ENCODE measurements around the gene GNAL. TPM values are rescaled to one million over a fixed set of nuclear protein-coding genes. Genes with fewer than 3 reads are reported as not detected.

The GNAL gene
- total RNA-seq, 1 experiment from 2014 or later: 1.6 TPM

DNA sequence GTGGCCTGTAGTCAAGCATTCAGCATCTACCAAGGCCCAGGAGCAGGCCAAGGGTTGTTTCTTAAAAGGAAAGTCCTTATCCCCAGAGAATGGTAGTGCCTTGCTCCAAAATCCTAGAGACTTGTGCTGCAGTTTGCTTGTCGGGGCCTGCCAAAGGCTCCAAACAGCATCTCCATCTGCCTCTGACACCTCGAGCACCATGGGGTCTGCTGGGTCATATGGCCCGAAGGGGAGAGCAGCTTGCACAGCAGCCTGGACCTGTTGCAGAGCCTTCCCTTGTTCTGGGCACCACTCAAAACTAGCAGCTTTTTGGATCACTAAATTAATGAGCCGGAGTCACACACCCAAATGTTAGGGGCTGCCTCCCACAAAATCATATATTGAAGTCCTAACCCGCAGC, 35.7 kb downstream of the GNAL start:
- DNase-seq (ENCODE audit: low spot score): no peak

- no peak for DNase-seq (ENCODE audit: low spot score)
Measured at GRCh38 chr18:11726556-11726955, 37.5 kb downstream of the GNAL start.

- DNase-seq (ENCODE audit: low spot score): peak; percentile 28
Measured at GRCh38 chr18:11728249-11728648, 39.2 kb downstream of the GNAL start.

GRCh38 chr18:11729556-11729955, 40.5 kb downstream of the GNAL start:
- no peak for DNase-seq (ENCODE audit: low spot score)

DNA sequence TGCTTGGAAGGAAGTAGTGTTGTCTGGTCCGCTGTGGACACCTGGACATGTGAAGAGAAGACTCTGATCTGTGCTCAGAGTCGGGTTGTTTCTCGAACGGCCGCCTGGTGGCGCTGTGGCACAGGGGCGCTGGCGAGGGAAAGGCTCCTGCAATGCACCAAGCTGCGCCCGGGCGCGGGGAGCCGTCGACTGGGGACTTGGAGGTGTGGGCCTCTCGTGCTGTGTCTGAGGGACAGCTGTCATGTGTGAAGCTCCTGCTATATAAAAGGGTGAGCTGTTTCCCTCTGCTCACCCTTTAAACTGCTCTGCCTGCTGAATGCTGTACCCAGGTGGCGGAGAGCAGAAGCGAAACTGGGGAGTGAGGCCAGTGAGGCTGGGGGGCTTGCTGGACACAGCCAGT, 44.0 kb downstream of the GNAL start:
- DNase-seq (ENCODE audit: low spot score): peak; percentile 46

- no peak for DNase-seq (ENCODE audit: low spot score)
Measured at GRCh38 chr18:11736656-11737055, 47.6 kb downstream of the GNAL start.

GRCh38 chr18:11739893-11740292, 50.8 kb downstream of the GNAL start:
- DNase-seq (ENCODE audit: low spot score): no peak

GRCh38 chr18:11740461-11740860, 51.4 kb downstream of the GNAL start:
- DNase-seq (ENCODE audit: low spot score): no peak

DNA sequence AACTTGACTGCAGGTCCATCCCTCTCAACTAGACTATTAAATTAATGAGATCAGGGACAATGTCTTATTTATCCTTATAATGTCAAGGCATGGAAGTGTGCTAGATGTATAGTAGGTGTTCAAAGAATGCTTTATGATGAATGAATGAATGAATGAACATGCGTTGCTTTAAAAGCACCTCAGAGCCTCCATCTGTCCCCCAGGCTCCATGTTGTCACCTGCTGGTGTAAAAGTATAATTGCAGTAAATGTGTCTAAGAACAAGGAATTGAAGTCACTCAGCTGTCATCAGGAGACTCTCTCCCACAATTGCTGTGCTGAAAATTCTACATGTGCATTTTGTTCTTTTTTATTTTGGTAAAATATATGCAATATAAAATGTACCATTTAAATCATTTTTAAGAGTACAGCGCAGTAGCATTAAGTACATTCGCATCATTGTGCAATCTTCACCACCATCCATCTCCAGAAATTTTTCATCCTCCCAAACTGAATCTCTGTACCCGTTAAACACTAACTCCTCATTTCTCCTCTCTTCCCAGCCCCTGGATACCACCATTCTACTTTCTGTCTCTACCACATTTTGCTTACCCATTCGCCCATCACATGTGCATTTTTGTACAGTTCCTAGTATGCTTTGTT, 52.6 kb downstream of the GNAL start:
- DNase-seq (ENCODE audit: low spot score): peak; percentile 22

DNA sequence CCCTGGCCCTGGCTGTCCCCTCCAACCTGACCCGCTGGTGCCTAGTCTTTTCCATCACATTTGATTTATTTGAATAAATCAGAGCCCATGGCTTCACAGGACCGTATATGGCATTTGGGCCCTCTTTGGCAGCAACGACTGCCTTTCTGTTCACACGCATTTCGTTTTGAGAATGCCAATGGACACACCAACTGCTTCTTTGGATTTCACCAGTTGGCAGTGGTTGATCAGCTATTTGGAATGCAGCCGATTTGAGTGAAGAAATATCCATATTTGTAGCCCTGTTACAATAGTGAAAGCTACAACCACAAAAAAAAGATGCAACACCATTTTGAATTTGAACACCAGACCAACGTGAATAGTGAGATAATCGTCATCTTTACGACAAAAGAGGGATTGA, 56.5 kb downstream of the GNAL start:
- DNase-seq (ENCODE audit: low spot score): no peak

DNA sequence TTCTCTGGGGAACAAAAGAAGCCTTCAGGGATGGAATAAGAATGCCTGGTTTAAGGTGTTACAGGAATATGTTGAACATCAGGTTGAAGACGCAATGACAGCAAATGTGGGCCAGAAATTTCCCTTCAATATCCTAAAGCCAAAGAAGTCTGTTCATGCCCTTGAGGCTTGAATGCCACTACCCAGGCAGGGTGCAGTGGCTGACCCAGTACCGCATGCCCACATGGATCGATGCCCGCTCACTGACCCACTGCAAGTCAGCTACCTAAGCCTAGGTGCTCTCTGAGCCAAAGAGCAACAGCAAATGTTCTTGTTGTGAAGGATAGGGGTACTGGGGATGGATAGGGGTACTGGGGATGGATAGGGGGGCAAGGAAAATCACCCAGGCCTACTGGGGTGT, 58.2 kb downstream of the GNAL start:
- no peak for DNase-seq (ENCODE audit: low spot score)

- DNase-seq (ENCODE audit: low spot score): no peak
Measured at GRCh38 chr18:11747731-11748130, 58.7 kb downstream of the GNAL start.

DNA sequence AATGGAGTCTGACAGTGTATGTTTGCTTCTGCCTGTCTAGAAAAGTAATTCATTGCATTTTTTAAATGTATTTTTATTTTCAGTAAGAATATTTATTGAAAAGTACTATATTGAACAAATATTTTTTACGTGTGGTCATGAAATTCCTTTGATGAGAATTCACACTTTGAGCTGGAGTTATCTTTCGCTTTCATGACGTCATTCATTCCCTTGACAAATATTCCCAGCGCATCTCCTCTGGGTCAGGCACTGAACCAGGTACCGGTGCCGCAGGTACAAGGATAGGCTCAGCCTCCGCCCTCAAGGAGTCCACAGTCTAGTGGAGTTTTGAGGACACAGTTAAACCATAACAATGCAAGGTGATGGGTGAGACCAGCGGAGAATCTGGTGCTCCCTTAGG, 60.2 kb downstream of the GNAL start:
- no peak for DNase-seq (ENCODE audit: low spot score)

DNA sequence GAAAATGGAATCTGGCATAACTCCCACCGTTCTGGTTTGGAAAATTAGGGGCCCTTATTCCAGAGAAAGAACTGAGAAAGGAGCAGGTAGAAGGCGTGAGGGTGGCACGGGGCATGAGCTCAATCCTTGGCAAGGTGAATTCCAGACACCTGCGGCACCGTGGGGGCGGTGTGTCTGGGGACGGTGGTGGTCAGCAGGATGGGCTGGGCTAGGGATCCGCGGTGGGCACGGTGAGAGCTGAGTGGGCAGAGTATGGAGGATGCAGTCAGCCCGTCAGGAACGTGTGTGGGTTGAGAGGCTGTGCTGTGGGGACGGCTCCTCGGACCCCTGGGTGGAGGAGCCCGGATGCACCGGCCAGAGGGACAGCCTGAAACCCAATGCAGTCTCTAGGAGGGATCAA, 61.1 kb downstream of the GNAL start:
- no peak for DNase-seq (ENCODE audit: low spot score)

DNA sequence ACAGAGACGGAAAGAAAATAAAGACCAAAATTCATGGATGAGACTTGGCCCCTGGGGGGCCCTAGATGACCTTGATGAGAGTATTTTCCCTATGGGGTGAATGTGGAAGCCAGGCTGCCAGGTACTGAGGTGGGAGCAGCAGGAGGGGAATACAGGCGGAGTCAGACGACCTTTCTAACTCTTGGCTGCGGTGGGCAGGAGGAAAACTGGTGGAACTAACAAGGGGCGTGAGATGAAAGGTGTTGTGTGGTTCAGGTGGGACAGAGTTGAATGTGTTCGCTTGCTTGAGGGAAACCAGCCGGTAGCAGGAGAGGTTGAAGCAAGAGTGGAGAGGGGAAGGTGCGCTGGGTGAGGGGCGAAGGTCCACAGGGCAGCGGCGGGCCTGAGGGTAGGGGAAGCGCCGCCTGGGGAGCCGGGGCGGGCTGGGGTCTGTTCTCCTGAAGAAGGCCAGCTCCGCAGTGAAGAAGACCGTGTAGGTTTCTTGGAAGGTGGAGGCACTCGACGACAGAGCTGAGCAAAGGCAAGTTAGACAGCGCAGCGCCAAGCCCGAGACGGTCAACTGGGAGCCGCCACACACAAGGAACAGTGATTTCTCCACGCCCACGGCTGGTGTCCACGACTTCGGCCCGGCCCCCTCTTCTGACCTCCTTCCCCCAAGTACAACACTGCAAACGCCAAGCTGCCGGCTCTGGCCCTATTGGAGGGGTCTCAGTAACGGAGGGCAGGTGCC, 61.7 kb downstream of the GNAL start:
- no peak for DNase-seq (ENCODE audit: low spot score)

- DNase-seq (ENCODE audit: low spot score): no peak
Measured at GRCh38 chr18:11751341-11752115, 62.5 kb downstream of the GNAL start.

GRCh38 chr18:11752116-11752911, 63.2 kb downstream of the GNAL start:
- no peak for DNase-seq (ENCODE audit: low spot score)

- DNase-seq (ENCODE audit: low spot score): no peak
Measured at GRCh38 chr18:11754979-11755378, 65.9 kb downstream of the GNAL start.

- DNase-seq (ENCODE audit: low spot score): no peak
Measured at GRCh38 chr18:11757084-11757590, 68.1 kb downstream of the GNAL start.

DNA sequence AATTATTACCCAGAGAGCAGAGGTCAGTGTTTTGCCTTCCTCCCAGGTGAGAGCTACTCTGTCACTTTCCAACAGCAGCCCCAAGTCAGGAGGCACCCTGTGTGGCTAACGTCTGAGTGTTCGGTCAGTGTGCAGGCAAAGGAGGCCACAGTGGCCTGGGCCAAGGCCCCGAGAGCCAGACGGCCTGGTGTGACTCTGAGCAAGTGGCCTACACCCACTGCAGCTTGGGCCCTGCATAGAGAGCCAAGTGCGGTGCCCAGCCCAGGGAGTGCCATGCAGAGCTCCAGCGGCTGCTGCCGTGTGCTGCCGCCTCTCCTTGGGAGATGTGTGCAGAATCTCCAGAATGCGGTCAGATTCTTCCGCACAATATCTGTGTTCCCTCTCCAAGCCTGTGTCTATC, 70.4 kb downstream of the GNAL start:
- no peak for DNase-seq (ENCODE audit: low spot score)

DNA sequence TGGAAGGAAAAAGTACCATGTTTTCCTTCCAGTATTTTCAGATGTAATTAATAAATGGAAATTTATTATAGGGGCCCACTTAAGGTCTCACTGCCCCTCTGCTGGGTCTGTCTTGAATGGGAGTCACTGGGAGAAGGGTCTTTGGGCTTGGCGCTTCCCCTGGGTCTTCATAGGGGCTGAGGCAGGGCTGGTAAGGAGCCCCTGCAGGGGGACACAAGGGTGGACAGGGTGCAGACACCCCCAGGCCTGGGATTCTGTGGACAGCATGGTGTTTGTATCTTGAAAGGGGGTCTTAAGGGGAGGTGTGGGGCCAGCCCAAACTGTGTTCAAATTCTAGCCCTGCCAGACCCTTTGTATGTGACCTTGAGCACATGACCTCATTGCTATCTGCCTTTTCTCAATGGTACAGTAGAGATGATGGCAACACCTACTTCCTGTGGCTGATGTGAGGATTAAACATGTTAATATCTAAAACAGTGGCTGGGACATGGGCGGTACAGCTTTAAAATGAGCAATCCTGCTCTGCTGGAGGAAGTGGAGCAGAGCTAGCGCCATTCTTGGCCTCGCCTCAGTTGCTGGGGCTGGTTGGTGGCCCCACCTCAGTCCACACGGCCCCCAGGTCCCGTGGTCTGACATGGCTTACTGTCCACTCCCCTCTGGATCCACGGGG, 71.6 kb downstream of the GNAL start:
- DNase-seq (ENCODE audit: low spot score): no peak
